DND-41 (cell line): ENCODE measurements around the gene SKA3.

Source experiments
- ATAC-seq: fragments of 200-7000 bp; cut with Tn5 transposase; 3 replicates; pipeline ENCODE4 v1.9.1; 2021; ENCODE audit warnings: low read depth; ENCODE audit not compliant: insufficient read depth
- DNase-seq: peaks from one replicate; pipeline ENCODE4 v3.0.0-alpha.2; 2020
- H2AFZ ChIP-seq: 2 replicates; pipeline ENCODE4 v1.6.0; 2012; ENCODE audit warnings: low read depth, low read length
- H3K27ac ChIP-seq: 2 replicates; pipeline ENCODE4 v1.5.1; 2012; ENCODE audit warnings: low read length, inconsistent platforms
- H3K27me3 ChIP-seq: fragments of 200-600 bp; sonication (generic); 2 replicates; pipeline ENCODE4 v1.6.0; 2012; ENCODE audit warnings: low read length, mild to moderate bottlenecking, inconsistent platforms; ENCODE audit not compliant: insufficient read depth, poor library complexity
- H3K36me3 ChIP-seq: 2 replicates; pipeline ENCODE4 v1.5.1; 2012; ENCODE audit warnings: low read length, inconsistent platforms; ENCODE audit not compliant: insufficient read depth
- H3K4me1 ChIP-seq: 2 replicates; pipeline ENCODE4 v1.5.1; 2012; ENCODE audit warnings: mild to moderate bottlenecking, low read length; ENCODE audit not compliant: insufficient read depth
- H3K4me2 ChIP-seq: 2 replicates; pipeline ENCODE4 v1.6.0; 2012; ENCODE audit warnings: mild to moderate bottlenecking, moderate library complexity, low read length, inconsistent platforms; ENCODE audit not compliant: insufficient read depth
- H3K4me3 ChIP-seq, 2 experiments: fragments of 200-600 bp in 1 of 2; shearing (Covaris generic) in 1 of 2; 2 replicates each; pipeline ENCODE4 v1.5.1; 2012 to 2016; ENCODE audit warnings: inconsistent platforms in 2 of 2, low read length in 2 of 2, mild to moderate bottlenecking in 2 of 2, low read depth in 1 of 2, moderate library complexity in 1 of 2
- H3K79me2 ChIP-seq: 2 replicates; pipeline ENCODE4 v1.6.0; 2012; ENCODE audit warnings: low read length, inconsistent platforms; ENCODE audit not compliant: insufficient read depth
- H3K9ac ChIP-seq: 2 replicates; pipeline ENCODE4 v1.6.0; 2012; ENCODE audit warnings: low read depth, mild to moderate bottlenecking, inconsistent platforms, low read length, moderate library complexity
- H3K9me3 ChIP-seq: 2 replicates; pipeline ENCODE4 v1.5.1; 2012; ENCODE audit warnings: low read length, moderate library complexity, mild to moderate bottlenecking, inconsistent platforms; ENCODE audit not compliant: insufficient read depth, severe bottlenecking
- H4K20me1 ChIP-seq: 2 replicates; pipeline ENCODE4 v1.6.0; 2012; ENCODE audit warnings: low read length; ENCODE audit not compliant: insufficient read depth
- EZH2 ChIP-seq: IDR thresholded peaks from 3 replicates; pipeline ENCODE4 v1.6.1; 2012; ENCODE audit warnings: borderline replicate concordance, low read depth, mild to moderate bottlenecking, moderate library complexity, low read length, inconsistent platforms; ENCODE audit not compliant: severe bottlenecking
- TF ChIP-seq, protein P1 (sequence below): IDR thresholded peaks from 2 replicates; pipeline ENCODE4 v1.5.1; 2012; ENCODE audit warnings: borderline replicate concordance, low read length, moderate library complexity, mild to moderate bottlenecking; ENCODE audit not compliant: poor library complexity, severe bottlenecking; ENCODE audit errors: extremely low read depth

Gene SKA3

DNA sequence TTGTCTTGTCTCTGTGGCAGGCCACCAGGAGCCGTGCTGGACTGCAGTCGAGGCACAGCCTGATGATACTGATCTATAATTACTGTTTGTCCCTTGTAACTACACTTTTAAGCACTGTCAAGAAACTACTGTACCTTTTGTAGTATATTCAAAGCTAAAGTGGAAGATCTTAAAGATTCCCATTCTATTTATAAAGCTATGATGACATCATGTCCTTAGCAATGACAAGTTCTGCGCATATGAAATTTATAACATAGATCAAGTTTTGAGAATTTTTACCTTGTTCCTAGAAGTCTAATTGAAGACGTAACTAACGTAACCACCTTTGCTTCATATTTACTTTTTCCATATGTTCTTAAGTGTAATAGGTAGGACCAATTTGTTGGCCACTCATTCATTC is 58.2 kb downstream of the SKA3 start:
- no peak overlapping the region for H3K27ac ChIP-seq
- no peaks in the 10 kb centered on the region for H3K79me2 ChIP-seq
- TF ChIP-seq, protein P1, sequence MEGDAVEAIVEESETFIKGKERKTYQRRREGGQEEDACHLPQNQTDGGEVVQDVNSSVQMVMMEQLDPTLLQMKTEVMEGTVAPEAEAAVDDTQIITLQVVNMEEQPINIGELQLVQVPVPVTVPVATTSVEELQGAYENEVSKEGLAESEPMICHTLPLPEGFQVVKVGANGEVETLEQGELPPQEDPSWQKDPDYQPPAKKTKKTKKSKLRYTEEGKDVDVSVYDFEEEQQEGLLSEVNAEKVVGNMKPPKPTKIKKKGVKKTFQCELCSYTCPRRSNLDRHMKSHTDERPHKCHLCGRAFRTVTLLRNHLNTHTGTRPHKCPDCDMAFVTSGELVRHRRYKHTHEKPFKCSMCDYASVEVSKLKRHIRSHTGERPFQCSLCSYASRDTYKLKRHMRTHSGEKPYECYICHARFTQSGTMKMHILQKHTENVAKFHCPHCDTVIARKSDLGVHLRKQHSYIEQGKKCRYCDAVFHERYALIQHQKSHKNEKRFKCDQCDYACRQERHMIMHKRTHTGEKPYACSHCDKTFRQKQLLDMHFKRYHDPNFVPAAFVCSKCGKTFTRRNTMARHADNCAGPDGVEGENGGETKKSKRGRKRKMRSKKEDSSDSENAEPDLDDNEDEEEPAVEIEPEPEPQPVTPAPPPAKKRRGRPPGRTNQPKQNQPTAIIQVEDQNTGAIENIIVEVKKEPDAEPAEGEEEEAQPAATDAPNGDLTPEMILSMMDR: no peak
- no peak for TF ChIP-seq EZH2
- DNase-seq (no peak), ATAC-seq (no peak)
- no peak overlapping the region for H3K4me2 ChIP-seq
- no peaks in the 10 kb centered on the region for H3K9me3 ChIP-seq
- H2AFZ ChIP-seq: no peak overlapping the region
- no peaks in the 10 kb centered on the region for H3K36me3 ChIP-seq
- no peaks in the 10 kb centered on the region for H4K20me1 ChIP-seq
- no peaks in the 10 kb centered on the region for H3K4me1 ChIP-seq
- H3K27me3 ChIP-seq: no peaks in the 10 kb centered on the region
- H3K4me3 ChIP-seq: no peak overlapping the region
- H3K9ac ChIP-seq: no peak overlapping the region

DNA sequence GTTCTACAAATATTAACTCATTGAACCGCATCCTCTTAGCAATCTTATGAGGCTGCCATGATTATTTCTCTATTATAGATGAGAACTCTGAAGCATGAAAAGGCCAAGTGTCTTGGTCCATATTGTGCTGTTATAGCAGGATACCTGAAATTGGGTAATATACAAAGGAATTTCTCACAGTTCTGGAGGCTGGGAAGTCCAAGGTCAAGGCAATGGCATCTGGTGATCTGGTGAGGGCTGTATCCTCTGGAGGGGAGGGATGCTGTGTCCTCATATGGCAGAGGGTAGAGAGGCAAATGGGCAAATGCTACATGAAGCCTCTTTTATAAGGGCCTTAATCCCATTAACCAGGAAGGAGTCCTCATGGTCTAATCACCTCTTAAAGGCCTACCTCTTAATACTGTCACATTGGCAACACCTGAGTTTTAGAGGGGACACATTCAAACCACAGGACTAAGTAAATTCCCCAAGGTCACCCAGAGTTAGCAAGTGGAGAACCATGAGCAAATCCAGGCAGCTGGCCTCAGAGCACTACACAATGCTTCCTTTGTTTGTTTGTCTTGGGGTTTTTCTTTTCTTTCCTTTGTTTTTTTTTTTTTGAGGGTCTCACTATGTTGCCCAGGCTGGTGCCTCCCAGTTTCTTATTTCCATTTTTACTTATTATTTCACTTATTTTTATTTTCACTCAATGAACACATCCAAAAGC is 59.1 kb downstream of the SKA3 start:
- H3K79me2 ChIP-seq: no peaks in the 10 kb centered on the region
- ATAC-seq: no peak
- H4K20me1 ChIP-seq: no peaks in the 10 kb centered on the region
- no peaks in the 10 kb centered on the region for H3K27me3 ChIP-seq
- no peaks in the 10 kb centered on the region for H3K4me1 ChIP-seq
- H2AFZ ChIP-seq: no peak overlapping the region
- DNase-seq: no peak
- no peaks in the 10 kb centered on the region for H3K36me3 ChIP-seq
- H3K4me2 ChIP-seq: no peak overlapping the region
- H3K27ac ChIP-seq: no peak overlapping the region
- TF ChIP-seq EZH2: no peak
- TF ChIP-seq, protein P1: no peak
- H3K9me3 ChIP-seq: no peaks in the 10 kb centered on the region
- no peak overlapping the region for H3K4me3 ChIP-seq
- H3K9ac ChIP-seq: no peak overlapping the region

- ATAC-seq: no peak
- Histone ChIP-seq H3K27me3 (no peaks in the 10 kb centered on the region), H3K4me2 (no peak overlapping the region), H3K4me3 (no peak overlapping the region), H3K4me1 (no peaks in the 10 kb centered on the region), H3K36me3 (no peaks in the 10 kb centered on the region), H3K9me3 (no peaks in the 10 kb centered on the region), H2AFZ (no peak overlapping the region), H3K27ac (no peak overlapping the region), H3K9ac (no peak overlapping the region), H3K79me2 (no peaks in the 10 kb centered on the region), H4K20me1 (no peaks in the 10 kb centered on the region)
- TF ChIP-seq EZH2: no peak
- TF ChIP-seq, protein P1: no peak
- DNase-seq: no peak
Observed at GRCh38 chr13:21116141-21116540, 60.2 kb downstream of the SKA3 start.
